ENCODE measurements around the gene CENPV. TPM values are rescaled to one million over a fixed set of nuclear protein-coding genes. Genes with fewer than 3 reads are reported as not detected.

Gene CENPV
- total RNA-seq, 2 experiments from 2014 or later: 18.5 to 19.4 TPM

- Mint-ChIP-seq H3K36me3 (ENCODE audit: low read depth) (peaks cover 25% of the 10 kb centered on the region), H3K4me1 (ENCODE audit: low read depth) (peaks cover 17% of the 10 kb centered on the region), H3K27ac (peak overlapping the region; percentile 72), H3K4me3 (peak overlapping the region; percentile 97), H3K27me3 (no peaks in the 10 kb centered on the region), H3K9me3 (no peaks in the 10 kb centered on the region)
- ChIA-PET POLR2A (interaction anchor here (0.7 to 2.5 kb wide), 11 partner anchors 11 to 954 kb away, joined by 3 to 26 read pairs (median 5); partner anchors contain the start of genes PIGL and UBB), CTCF (interaction anchor here (1.2 to 3.7 kb wide), 4 partner anchors 11 to 67 kb away, joined by 4 to 26 read pairs (median 7); no protein-coding TSS in a partner anchor)
- Histone ChIP-seq H3K36me3 (ENCODE audit: insufficient read depth, low read length) (peaks cover 11% of the 10 kb centered on the region), H3K27me3 (ENCODE audit: control insufficient read depth in 1 of 2, insufficient read depth in 2 of 2, low read length in 2 of 2) (no peaks in the 10 kb centered on the region), H3K4me1 (ENCODE audit: insufficient read depth, low read length) (peaks cover 19% of the 10 kb centered on the region), H3K4me3 (ENCODE audit: low read length) (peak overlapping the region; percentile 73), H3K27ac (ENCODE audit: low read depth in 1 of 2, low read length in 2 of 2) (no peak overlapping the region), H3K9me3 (ENCODE audit: control insufficient read depth in 1 of 2, insufficient read depth in 1 of 2, low read length in 2 of 2) (no peaks in the 10 kb centered on the region)
- DNase-seq: peak in 10 of 14 experiments; percentile 4 to 51 (median 15)
- no peak for ATAC-seq (ENCODE audit: poor library complexity)
- no peak for TF ChIP-seq CTCF (IDR thresholded peaks at IDR 0.05)
- intact Hi-C loops (cut with DNase I, micrococcal nuclease): loop anchor here in 1 of 2 experiments (2.0 to 5.0 kb wide), 2 partner anchors 29 to 135 kb away; partner anchors contain the start of genes NCOR1, PIGL and UBB
These were observed 984 bp downstream of the CENPV start for GRCh38 chr17:16352303-16352666.

- DNase-seq (no peak), ATAC-seq (ENCODE audit: poor library complexity) (no peak)
- Histone ChIP-seq H3K36me3 (ENCODE audit: insufficient read depth, low read length) (peaks cover 11% of the 10 kb centered on the region), H3K9me3 (ENCODE audit: control insufficient read depth in 1 of 2, insufficient read depth in 1 of 2, low read length in 2 of 2) (no peaks in the 10 kb centered on the region), H3K4me1 (ENCODE audit: insufficient read depth, low read length) (peaks cover 19% of the 10 kb centered on the region), H3K4me3 (ENCODE audit: low read length) (peak overlapping the region; percentile 73), H3K27ac (ENCODE audit: low read depth in 1 of 2, low read length in 2 of 2) (no peak overlapping the region), H3K27me3 (ENCODE audit: control insufficient read depth in 1 of 2, insufficient read depth in 2 of 2, low read length in 2 of 2) (no peaks in the 10 kb centered on the region)
- Mint-ChIP-seq H3K4me3 (peak overlapping the region; percentile 97), H3K27me3 (no peaks in the 10 kb centered on the region), H3K36me3 (ENCODE audit: low read depth) (peaks cover 30% of the 10 kb centered on the region), H3K27ac (peak overlapping the region; percentile 72), H3K9me3 (no peaks in the 10 kb centered on the region), H3K4me1 (ENCODE audit: low read depth) (peaks cover 17% of the 10 kb centered on the region)
- intact Hi-C loops (cut with DNase I, micrococcal nuclease): loop anchor here in 1 of 2 experiments (2.0 to 5.0 kb wide), 2 partner anchors 29 to 135 kb away; partner anchors contain the start of genes NCOR1, PIGL and UBB
- ChIA-PET CTCF (interaction anchor here (0.9 to 1.4 kb wide), 2 partner anchors 12 to 25 kb away, joined by 3 to 4 read pairs; no protein-coding TSS in a partner anchor), POLR2A (interaction anchor here (1.0 to 2.5 kb wide), 5 partner anchors 12 to 184 kb away, joined by 4 to 26 read pairs (median 6); partner anchors contain the start of genes PIGL and UBB)
- no peak for TF ChIP-seq CTCF (IDR thresholded peaks at IDR 0.05)
These were observed 1.4 kb downstream of the CENPV start for GRCh38 chr17:16351831-16352230.

GRCh38 chr17:16349431-16349830 lies 3.8 kb downstream of the CENPV start:
- no peak for ATAC-seq (ENCODE audit: poor library complexity)
- H3K4me3 Mint-ChIP-seq: no peak overlapping the region

More at GRCh38 chr17:16349431-16349830, 3.8 kb downstream of the CENPV start:
- Histone ChIP-seq H3K9me3 (ENCODE audit: control insufficient read depth in 1 of 2, insufficient read depth in 1 of 2, low read length in 2 of 2) (no peaks in the 10 kb centered on the region), H3K36me3 (ENCODE audit: insufficient read depth, low read length) (peaks cover 12% of the 10 kb centered on the region), H3K4me3 (ENCODE audit: low read length) (no peak overlapping the region), H3K27me3 (ENCODE audit: control insufficient read depth in 1 of 2, insufficient read depth in 2 of 2, low read length in 2 of 2) (no peaks in the 10 kb centered on the region), H3K27ac (ENCODE audit: low read depth in 1 of 2, low read length in 2 of 2) (no peak overlapping the region), H3K4me1 (ENCODE audit: insufficient read depth, low read length) (peaks cover 19% of the 10 kb centered on the region)
- CTCF ChIA-PET: no interaction called here
- intact Hi-C loops (cut with DNase I, micrococcal nuclease): no loop called here
- Mint-ChIP-seq H3K36me3 (ENCODE audit: low read depth) (peaks cover 39% of the 10 kb centered on the region), H3K9me3 (no peaks in the 10 kb centered on the region), H3K4me1 (ENCODE audit: low read depth) (peaks cover 17% of the 10 kb centered on the region), H3K27ac (no peak overlapping the region), H3K27me3 (no peaks in the 10 kb centered on the region)
- no peak for DNase-seq
- TF ChIP-seq CTCF (IDR thresholded peaks at IDR 0.05): no peak
- POLR2A ChIA-PET: interaction anchor here (0.6 to 0.7 kb wide), 2 partner anchors 36 to 186 kb away, joined by 3 to 4 read pairs; no protein-coding TSS in a partner anchor

Measured in CD4-positive, alpha-beta T cell (primary cell).